Astrocyte of the spinal cord (primary cell): ENCODE results near the gene NHLRC4.

Experiments used
- DNase-seq: peaks from one replicate; pipeline ENCODE4 v3.0.0; 2011; ENCODE audit warnings: low read depth, low spot score
- H3K4me3 ChIP-seq: 2 replicates; pipeline ENCODE4 v1.5.1; 2011; ENCODE audit warnings: low read depth, mild to moderate bottlenecking, low read length, moderate library complexity
- CTCF ChIP-seq: IDR thresholded peaks from 2 replicates; pipeline ENCODE4 v1.5.1; 2012; ENCODE audit warnings: low read depth, mild to moderate bottlenecking, low read length, inconsistent platforms
- in situ Hi-C: cut with HindIII; loops from 2 replicates; pipeline ENCODE4 v1.10.0; 2017; ENCODE audit warnings: low sequenced_read_pairs

NHLRC4 gene

GRCh38 chr16:537415-538335 lies 29.1 kb upstream of the NHLRC4 start:
- DNase-seq, result no peak
- TF ChIP-seq CTCF, result peak; percentile 21
- no peak overlapping the region for H3K4me3 ChIP-seq
- in situ Hi-C loops, result no loop called here

DNA sequence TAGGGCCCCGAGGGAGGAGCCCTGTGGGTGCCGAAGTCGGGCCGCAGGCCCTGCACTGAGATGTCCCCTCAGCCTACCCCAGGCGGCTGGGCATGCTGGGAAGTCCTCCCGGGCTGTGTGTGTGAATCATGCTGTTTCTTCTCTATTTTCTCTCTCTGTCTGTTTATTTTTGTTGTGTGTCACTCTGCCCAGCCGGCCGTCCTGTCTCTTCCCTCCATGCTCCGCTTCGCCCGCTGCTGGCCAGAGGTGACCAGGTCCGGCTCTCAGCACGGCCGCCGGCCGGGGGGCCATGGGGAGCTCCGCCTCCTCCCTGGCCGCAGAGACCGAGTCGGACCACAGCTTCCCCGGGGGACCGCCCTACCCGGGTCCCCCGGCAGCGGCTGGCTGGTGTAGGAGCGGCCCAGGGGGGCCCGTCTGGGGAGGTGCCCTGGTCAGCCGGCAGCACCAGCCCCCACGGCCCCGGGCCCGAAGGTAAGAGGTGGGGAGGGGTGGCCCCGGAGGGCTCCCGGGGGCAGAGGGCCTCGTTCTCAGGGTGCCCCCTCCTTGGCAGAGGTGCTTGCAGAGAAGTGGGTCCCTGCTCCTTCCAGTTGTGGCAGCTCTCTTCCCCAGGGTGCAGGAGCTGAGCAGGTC lies 26.8 kb upstream of the NHLRC4 start:
- DNase-seq, result peak; percentile 83
- TF ChIP-seq CTCF, result peak; percentile 35
- H3K4me3 ChIP-seq, result no peak overlapping the region
- in situ Hi-C loops, result no loop called here

DNA sequence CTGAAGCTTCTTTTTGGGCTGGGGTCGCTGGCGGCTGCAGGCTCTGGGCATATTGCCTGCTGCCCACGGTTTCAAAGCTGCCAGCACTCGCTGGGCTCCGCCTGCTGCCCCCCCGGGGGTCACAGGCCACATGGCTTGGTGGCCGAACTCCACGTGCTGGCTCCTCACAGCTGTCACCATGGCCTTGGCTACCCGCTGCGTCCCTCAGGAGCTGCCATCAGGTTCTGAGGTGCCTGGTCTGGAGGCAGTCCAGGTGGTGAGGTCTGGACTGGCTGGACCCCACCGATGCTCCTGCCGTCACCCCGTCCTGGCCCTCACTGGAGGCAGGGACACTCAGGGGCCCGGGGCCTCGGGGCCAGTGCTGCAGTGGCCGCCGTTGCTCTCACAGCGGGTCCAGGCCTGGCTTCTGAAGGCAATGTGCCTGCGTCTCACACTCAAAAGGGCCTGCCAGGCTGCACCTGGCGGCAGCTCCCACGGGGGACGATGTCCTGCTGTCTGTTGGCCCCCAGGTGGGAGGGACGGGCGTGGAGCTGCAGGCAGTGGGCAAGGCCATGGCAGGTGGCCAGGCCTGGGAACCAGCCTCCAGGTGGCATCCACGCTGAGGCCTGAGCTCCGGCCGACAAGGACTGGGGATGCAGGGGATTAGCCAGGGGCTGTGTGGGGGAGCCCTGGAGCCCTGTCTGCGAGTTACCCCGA lies 26.0 kb upstream of the NHLRC4 start:
- no peak for TF ChIP-seq CTCF
- no peak overlapping the region for H3K4me3 ChIP-seq
- in situ Hi-C loops, result no loop called here
- no peak for DNase-seq

DNA sequence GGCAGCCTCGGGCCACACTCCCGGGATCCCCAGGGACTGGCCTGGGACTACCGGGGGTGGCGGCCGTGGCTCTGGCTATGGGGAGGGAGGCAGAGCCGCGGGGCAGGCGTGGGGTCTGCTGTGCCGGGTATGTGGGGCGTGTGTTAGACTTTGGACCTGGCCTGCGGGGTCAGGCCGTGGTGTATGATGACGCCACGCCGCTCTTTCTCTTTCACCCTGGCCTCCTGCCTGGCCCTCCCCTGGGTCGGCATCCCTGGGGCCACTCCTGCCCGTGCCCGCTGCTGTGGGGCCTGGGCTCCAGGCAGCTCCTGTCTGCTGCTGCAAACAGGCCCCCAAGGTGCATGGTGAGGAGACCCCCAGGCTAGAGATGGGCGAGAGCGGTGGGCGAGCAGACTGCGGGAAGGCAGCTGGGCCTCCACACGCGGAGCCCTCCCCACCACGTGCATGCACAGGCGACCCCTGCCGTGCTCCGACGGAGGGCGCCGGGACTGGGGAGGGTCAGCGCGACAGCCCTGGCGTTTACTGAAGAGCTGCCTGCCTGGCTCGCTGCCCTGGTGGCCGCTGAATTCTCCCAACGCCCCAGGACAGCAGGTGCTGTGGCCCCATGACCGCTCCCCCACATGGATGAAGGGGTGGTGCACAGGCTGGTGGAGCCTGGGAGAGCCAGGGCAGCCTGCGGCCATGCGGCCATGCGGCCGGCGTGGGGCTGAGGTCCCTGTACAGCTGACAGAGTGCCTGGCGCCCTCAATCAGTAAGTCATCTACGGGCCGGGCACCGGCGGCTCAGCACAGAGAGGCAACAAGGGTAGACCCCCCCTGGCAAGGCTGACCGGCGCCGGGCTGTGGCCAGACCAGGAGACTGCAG lies 23.3 kb upstream of the NHLRC4 start:
- DNase-seq, result no peak
- no peak overlapping the region for H3K4me3 ChIP-seq
- no peak for TF ChIP-seq CTCF
- in situ Hi-C loops, result no loop called here

DNA sequence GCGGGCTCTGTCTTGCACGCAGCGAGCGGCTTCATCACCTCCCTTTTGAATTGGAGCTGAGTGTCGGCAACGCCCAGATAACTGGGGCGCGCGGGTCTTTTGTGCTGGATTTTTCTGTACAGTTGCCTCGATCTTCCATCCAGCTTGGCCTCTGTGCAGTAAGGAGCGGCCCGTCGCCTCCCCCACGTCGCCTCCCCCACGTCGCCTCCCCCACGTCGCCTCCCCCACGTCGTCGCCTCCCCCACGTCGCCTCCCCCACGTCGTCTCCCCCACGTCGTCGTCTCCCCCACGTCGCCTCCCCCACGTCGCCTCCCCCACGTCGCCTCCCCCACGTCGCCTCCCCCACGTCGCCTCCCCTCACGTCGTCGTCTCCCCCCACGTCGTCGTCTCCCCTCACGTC lies 22.3 kb upstream of the NHLRC4 start:
- in situ Hi-C loops, result no loop called here
- TF ChIP-seq CTCF, result no peak
- H3K4me3 ChIP-seq, result no peak overlapping the region
- DNase-seq, result no peak
